PC-9 (cell line): ENCODE data around the gene UTP15. TPM values are rescaled to one million over a fixed set of nuclear protein-coding genes. Genes with fewer than 3 reads are reported as not detected.

Experiments used
- BruUV-seq: library from RNA; stranded (reverse); fragments of 400-500 nt; replicated peaks from 2 replicates; lab custom pipeline; 2021; lab: Mats Ljungman, UMichigan
- CTCF ChIA-PET: fragments of 300-600 bp; sonication (Branson Sonifier 250); formaldehyde crosslinking; loops from one replicate; lab custom pipeline; 2022; ENCODE audit warnings: antibody characterized with exemption; lab: Charles Lee
- POLR2A ChIA-PET: fragments of 300-600 bp; sonication (Branson Sonifier 250); formaldehyde crosslinking; loops from one replicate; lab custom pipeline; 2022; ENCODE audit warnings: antibody characterized with exemption; ENCODE audit not compliant: unreplicated experiment; lab: Charles Lee
- DNase-seq, 2 experiments: peaks; one replicate each; pipeline versions ENCODE4 v3.0.0 to v3.0.0-alpha.2; 2015 to 2022; ENCODE audit warnings: mixed read lengths in 1 of 2
- H2AFZ ChIP-seq: fragments of 200-600 bp; sonication (generic); 2 replicates; pipeline ENCODE4 v1.8.1; 2017; ENCODE audit warnings: antibody characterized with exemption
- H3F3A ChIP-seq: fragments of 200-600 bp; sonication (generic); 2 replicates; pipeline ENCODE4 v1.8.1; 2017; ENCODE audit warnings: antibody characterized with exemption, mild to moderate bottlenecking, low read depth; ENCODE audit not compliant: insufficient read depth
- H3K27ac ChIP-seq: fragments of 200-600 bp; sonication (generic); 2 replicates; pipeline ENCODE4 v1.6.1; 2016; ENCODE audit warnings: mixed run types
- H3K27me3 ChIP-seq: fragments of 200-600 bp; sonication (generic); 2 replicates; pipeline ENCODE4 v1.6.1; 2016; ENCODE audit warnings: low read depth, mixed run types; ENCODE audit not compliant: insufficient read depth
- H3K36me3 ChIP-seq: fragments of 200-600 bp; sonication (generic); 2 replicates; pipeline ENCODE4 v1.6.1; 2016; ENCODE audit warnings: low read depth, mixed run types
- H3K4me1 ChIP-seq: fragments of 200-600 bp; sonication (generic); replicated peaks from 2 replicates; pipeline ENCODE4 v1.6.1; 2016; ENCODE audit warnings: mixed run types; ENCODE audit not compliant: insufficient read depth
- H3K4me2 ChIP-seq: fragments of 200-600 bp; sonication (generic); 2 replicates; pipeline ENCODE4 v1.6.1; 2017; ENCODE audit warnings: mixed run types
- H3K4me3 ChIP-seq: fragments of 200-600 bp; sonication (generic); 2 replicates; pipeline ENCODE4 v1.6.1; 2016; ENCODE audit warnings: mixed run types
- H3K79me2 ChIP-seq: fragments of 200-600 bp; sonication (generic); 2 replicates; pipeline ENCODE4 v1.6.1; 2017; ENCODE audit warnings: low read depth, mixed run types
- H3K9me2 ChIP-seq: fragments of 200-600 bp; sonication (generic); 2 replicates; pipeline ENCODE4 v1.8.1; 2017; ENCODE audit warnings: mild to moderate bottlenecking; ENCODE audit not compliant: insufficient read depth
- H3K9me3 ChIP-seq: fragments of 200-600 bp; sonication (generic); 2 replicates; pipeline ENCODE4 v1.8.1; 2016; ENCODE audit warnings: low read depth; ENCODE audit not compliant: insufficient read depth
- H4K20me1 ChIP-seq: fragments of 200-600 bp; sonication (generic); 2 replicates; pipeline ENCODE4 v1.8.1; 2017; ENCODE audit not compliant: insufficient read depth
- EZH2 ChIP-seq: fragments of 200-600 bp; sonication (generic); IDR thresholded peaks from 2 replicates; pipeline ENCODE4 v1.8.0; 2017; ENCODE audit warnings: antibody characterized with exemption, low read depth
- intact Hi-C: fragments of 100-400 bp; cut with micrococcal nuclease; formaldehyde crosslinking; loops from one replicate; pipeline ENCODE4 v1.10.0; 2022; ENCODE audit not compliant: unreplicated experiment
- total RNA-seq: library from RNA; stranded (reverse); gene quantifications from 2 replicates; pipeline ENCODE4 v1.2.3, GENCODE V29; 2021
- TF ChIP-seq, protein P1 (sequence below): fragments of 200-600 bp; sonication (generic); conservative IDR thresholded peaks from 2 replicates; pipeline ENCODE4 v1.6.1; 2017; ENCODE audit warnings: mixed run types, antibody characterized with exemption, mild to moderate bottlenecking, moderate library complexity

Gene UTP15
- total RNA-seq, 1 experiment from 2014 or later = 19.4 TPM

DNA sequence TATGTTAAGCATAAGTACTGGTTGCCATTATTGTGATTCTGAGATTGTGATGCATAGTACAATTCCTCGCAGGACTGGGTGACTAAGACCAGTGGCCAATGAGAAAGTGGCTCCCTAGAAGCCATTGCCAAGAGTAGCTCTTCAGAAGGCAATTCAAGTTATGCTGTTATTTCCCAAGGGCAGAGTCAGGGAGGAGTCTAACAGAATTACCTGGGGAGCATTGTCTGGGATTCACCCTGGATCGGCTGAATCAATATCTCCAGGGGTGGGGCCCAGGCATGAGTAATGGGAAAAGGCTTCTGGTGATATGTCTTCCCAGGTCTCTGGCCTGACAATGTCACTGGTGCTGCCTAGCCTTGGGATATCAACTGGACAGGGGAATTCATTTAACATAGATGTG, 49.5 kb downstream of the UTP15 start:
- CTCF ChIA-PET = no interaction called here
- H3K27me3 ChIP-seq = no peaks in the 10 kb centered on the region
- peak overlapping the region; percentile 41 for H3K27ac ChIP-seq
- no peaks in the 10 kb centered on the region for H4K20me1 ChIP-seq
- POLR2A ChIA-PET = interaction anchor here (0.6 kb wide), 2 partner anchors 10 to 24 kb away, joined by 3 to 7 read pairs; no protein-coding TSS in a partner anchor
- H3K36me3 ChIP-seq = no peaks in the 10 kb centered on the region
- peaks cover 34% of the 10 kb centered on the region; the same call in 1 of the 2 replicates for H3F3A ChIP-seq
- H2AFZ ChIP-seq = no peak overlapping the region
- H3K79me2 ChIP-seq = no peaks in the 10 kb centered on the region
- H3K4me3 ChIP-seq = no peak overlapping the region
- peak overlapping the region; percentile 2; the same call in 1 of the 2 replicates for H3K4me2 ChIP-seq
- BruUV-seq = no TSS peak
- H3K9me3 ChIP-seq = no peaks in the 10 kb centered on the region
- TF ChIP-seq, protein P1, sequence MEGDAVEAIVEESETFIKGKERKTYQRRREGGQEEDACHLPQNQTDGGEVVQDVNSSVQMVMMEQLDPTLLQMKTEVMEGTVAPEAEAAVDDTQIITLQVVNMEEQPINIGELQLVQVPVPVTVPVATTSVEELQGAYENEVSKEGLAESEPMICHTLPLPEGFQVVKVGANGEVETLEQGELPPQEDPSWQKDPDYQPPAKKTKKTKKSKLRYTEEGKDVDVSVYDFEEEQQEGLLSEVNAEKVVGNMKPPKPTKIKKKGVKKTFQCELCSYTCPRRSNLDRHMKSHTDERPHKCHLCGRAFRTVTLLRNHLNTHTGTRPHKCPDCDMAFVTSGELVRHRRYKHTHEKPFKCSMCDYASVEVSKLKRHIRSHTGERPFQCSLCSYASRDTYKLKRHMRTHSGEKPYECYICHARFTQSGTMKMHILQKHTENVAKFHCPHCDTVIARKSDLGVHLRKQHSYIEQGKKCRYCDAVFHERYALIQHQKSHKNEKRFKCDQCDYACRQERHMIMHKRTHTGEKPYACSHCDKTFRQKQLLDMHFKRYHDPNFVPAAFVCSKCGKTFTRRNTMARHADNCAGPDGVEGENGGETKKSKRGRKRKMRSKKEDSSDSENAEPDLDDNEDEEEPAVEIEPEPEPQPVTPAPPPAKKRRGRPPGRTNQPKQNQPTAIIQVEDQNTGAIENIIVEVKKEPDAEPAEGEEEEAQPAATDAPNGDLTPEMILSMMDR = no peak
- TF ChIP-seq EZH2 = no peak
- peak; percentile 62 to 87 for DNase-seq
- intact Hi-C loops = loop anchor here (5.0 kb wide), 1 partner anchor 37 kb away; no protein-coding TSS in a partner anchor
- no peaks in the 10 kb centered on the region for H3K9me2 ChIP-seq
- peaks cover 37% of the 10 kb centered on the region for H3K4me1 ChIP-seq

DNA sequence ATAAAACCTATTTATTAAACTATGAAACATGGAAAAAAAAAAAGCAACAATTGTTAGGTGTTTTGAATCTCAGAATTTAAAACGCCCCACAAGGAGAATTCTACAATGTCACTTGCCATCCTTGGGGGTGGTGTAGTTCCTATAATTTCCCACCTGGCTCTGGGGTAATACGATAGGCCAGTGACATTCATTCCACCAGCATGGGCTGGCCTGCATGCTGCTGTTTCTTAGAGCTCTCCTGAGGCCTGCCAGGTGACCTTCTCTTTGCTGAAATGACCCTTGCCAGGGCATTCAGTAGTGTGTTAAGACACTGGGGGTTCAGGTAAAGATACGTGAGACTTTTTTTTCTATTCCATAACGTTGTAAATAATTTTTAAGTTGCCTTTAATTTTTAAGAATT, 50.4 kb downstream of the UTP15 start:
- H3F3A ChIP-seq = peaks cover 34% of the 10 kb centered on the region; the same call in 1 of the 2 replicates
- TF ChIP-seq, protein P1 = no peak
- TF ChIP-seq EZH2 = no peak
- H3K9me2 ChIP-seq = no peaks in the 10 kb centered on the region
- ChIA-PET CTCF (no interaction called here), POLR2A (no interaction called here)
- no peaks in the 10 kb centered on the region for H4K20me1 ChIP-seq
- no peaks in the 10 kb centered on the region for H3K27me3 ChIP-seq
- intact Hi-C loops = loop anchor here (5.0 kb wide), 1 partner anchor 36 kb away; no protein-coding TSS in a partner anchor
- H3K9me3 ChIP-seq = no peaks in the 10 kb centered on the region
- no peak for DNase-seq
- H3K36me3 ChIP-seq = no peaks in the 10 kb centered on the region
- no peaks in the 10 kb centered on the region for H3K79me2 ChIP-seq
- BruUV-seq = no TSS peak
- no peak overlapping the region for H3K4me3 ChIP-seq
- H3K4me1 ChIP-seq = peaks cover 37% of the 10 kb centered on the region
- no peak overlapping the region for H2AFZ ChIP-seq
- no peak overlapping the region for H3K27ac ChIP-seq
- no peak overlapping the region for H3K4me2 ChIP-seq

DNA sequence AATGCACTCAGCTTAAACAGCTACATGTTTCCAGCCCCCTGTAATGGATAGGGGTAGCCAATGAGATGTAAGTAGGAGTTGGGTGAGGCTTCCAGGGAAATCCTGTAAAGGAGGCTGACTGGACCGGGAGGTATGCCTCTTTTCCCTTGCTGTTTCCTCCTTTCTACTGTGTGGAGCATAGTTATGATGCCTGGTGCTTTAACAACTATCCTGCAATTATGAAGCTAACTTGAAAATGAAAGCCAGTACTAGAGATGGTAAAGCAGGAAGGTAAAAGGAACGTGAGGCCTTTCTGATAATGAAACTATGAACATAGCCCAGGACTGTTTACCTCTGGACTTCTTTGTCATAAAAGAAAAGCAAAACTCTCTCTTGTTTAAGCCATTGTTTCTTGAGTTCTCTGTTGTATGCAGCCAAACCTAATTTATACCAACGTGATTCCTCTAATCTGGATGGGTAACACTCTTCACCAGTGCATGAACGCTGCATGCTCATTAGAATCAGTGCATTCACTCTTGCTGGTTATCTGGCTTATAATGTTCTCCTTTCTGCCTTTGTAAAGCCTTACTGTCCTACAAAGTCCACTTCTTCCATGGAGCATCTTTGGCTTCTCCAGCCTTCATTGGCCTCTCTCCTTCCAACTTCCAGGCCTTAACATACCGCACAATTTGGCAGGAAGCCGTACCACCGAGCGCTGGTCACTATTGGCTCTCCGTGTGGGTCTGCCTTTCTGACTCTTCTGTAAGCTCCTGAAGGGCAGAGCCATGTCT, 52.2 kb downstream of the UTP15 start:
- Histone ChIP-seq H3K9me3 (no peaks in the 10 kb centered on the region), H3K36me3 (no peaks in the 10 kb centered on the region), H3K27me3 (no peaks in the 10 kb centered on the region), H3K9me2 (no peaks in the 10 kb centered on the region), H3K4me1 (peaks cover 29% of the 10 kb centered on the region), H3F3A (peaks cover 26% of the 10 kb centered on the region; the same call in 1 of the 2 replicates), H4K20me1 (no peaks in the 10 kb centered on the region), H3K4me2 (peak overlapping the region; percentile 15; the same call in 1 of the 2 replicates), H3K79me2 (no peaks in the 10 kb centered on the region), H3K4me3 (no peak overlapping the region), H3K27ac (no peak overlapping the region), H2AFZ (no peak overlapping the region)
- peak in 1 of 2 experiments; percentile 43 for DNase-seq
- ChIA-PET POLR2A (interaction anchor here (0.6 to 0.7 kb wide), 3 partner anchors 9 to 623 kb away, joined by 3 to 4 read pairs (median 4); no protein-coding TSS in a partner anchor), CTCF (no interaction called here)
- TF ChIP-seq, protein P1 = no peak
- no peak for TF ChIP-seq EZH2
- no TSS peak for BruUV-seq
- intact Hi-C loops = loop anchor here (5.0 kb wide), 1 partner anchor 35 kb away; no protein-coding TSS in a partner anchor
